ENCODE measurements around the gene FAM221A.
"Not testable (repeated sequence)": the region's sequence is repeated elsewhere in the genome, so short reads cannot be mapped to it uniquely, and the experiment has no call there.

Gene FAM221A

GRCh38 chr7:23679898-23680413 is at the start of gene FAM221A:
FAM221A (plus strand) TSS chr7:23680199; CDS start chr7:23680219, 20 bp downstream.
- H3K27ac Mint-ChIP-seq, result peak within 1 kb of the TSS; percentile 64
- DNase-seq (ENCODE audit: low spot score in 2 of 2) (peak; percentile 64 to 84), ATAC-seq (peak; percentile 98)
- peak within 1 kb of the TSS; percentile 84 for H3K4me3 Mint-ChIP-seq
- no peaks in the 10 kb centered on the region for H3K9me3 Mint-ChIP-seq
- no peaks in the 10 kb centered on the region for H3K36me3 Mint-ChIP-seq
- H3K4me1 Mint-ChIP-seq, result peaks cover 4% of the 10 kb centered on the region

GRCh38 chr7:23633417-23633816 is 46.6 kb upstream of the FAM221A start:
- ATAC-seq, result no peak
- Mint-ChIP-seq H3K9me3 (no peaks in the 10 kb centered on the region), H3K4me3 (no peak overlapping the region), H3K4me1 (no peaks in the 10 kb centered on the region), H3K36me3 (no peaks in the 10 kb centered on the region), H3K27ac (no peak overlapping the region)
- no peak for DNase-seq (ENCODE audit: low spot score in 2 of 2)

GRCh38 chr7:23645822-23646221 is 34.2 kb upstream of the FAM221A start:
- no peaks in the 10 kb centered on the region for H3K36me3 Mint-ChIP-seq
- H3K4me1 Mint-ChIP-seq, result no peaks in the 10 kb centered on the region
- ATAC-seq (no peak), DNase-seq (ENCODE audit: low spot score in 2 of 2) (no peak)
- no peaks in the 10 kb centered on the region for H3K9me3 Mint-ChIP-seq
- H3K27ac Mint-ChIP-seq, result no peak overlapping the region
- H3K4me3 Mint-ChIP-seq, result no peak overlapping the region

GRCh38 chr7:23653942-23654341 is 26.1 kb upstream of the FAM221A start:
- Mint-ChIP-seq H3K9me3 (peaks cover 11% of the 10 kb centered on the region), H3K4me1 (no peaks in the 10 kb centered on the region), H3K4me3 (no peak overlapping the region), H3K27ac (no peak overlapping the region), H3K36me3 (no peaks in the 10 kb centered on the region)
- ATAC-seq (no peak), DNase-seq (ENCODE audit: low spot score in 2 of 2) (no peak)

GRCh38 chr7:23654508-23654907 is 25.5 kb upstream of the FAM221A start:
- DNase-seq (ENCODE audit: low spot score in 2 of 2) (no peak), ATAC-seq (no peak)
- Mint-ChIP-seq H3K4me1 (no peaks in the 10 kb centered on the region), H3K36me3 (no peaks in the 10 kb centered on the region), H3K9me3 (peaks cover 13% of the 10 kb centered on the region), H3K4me3 (no peak overlapping the region), H3K27ac (no peak overlapping the region)

- Mint-ChIP-seq H3K36me3 (no peaks in the 10 kb centered on the region), H3K27ac (no peak overlapping the region), H3K4me3 (no peak overlapping the region), H3K4me1 (no peaks in the 10 kb centered on the region), H3K9me3 (peaks cover 13% of the 10 kb centered on the region)
- no peak for ATAC-seq
- no peak for DNase-seq (ENCODE audit: low spot score in 2 of 2)
These were observed 24.6 kb upstream of the FAM221A start for GRCh38 chr7:23655433-23655832.

- DNase-seq (ENCODE audit: low spot score in 2 of 2) (no peak), ATAC-seq (no peak)
- no peak overlapping the region for H3K27ac Mint-ChIP-seq
- H3K4me3 Mint-ChIP-seq, result no peak overlapping the region
- H3K4me1 Mint-ChIP-seq, result no peaks in the 10 kb centered on the region
- peaks cover 9% of the 10 kb centered on the region for H3K9me3 Mint-ChIP-seq
- H3K36me3 Mint-ChIP-seq, result no peaks in the 10 kb centered on the region
These were observed 21.1 kb upstream of the FAM221A start for GRCh38 chr7:23658831-23659427.

GRCh38 chr7:23661385-23661784 is 18.6 kb upstream of the FAM221A start:
- ATAC-seq (no peak), DNase-seq (ENCODE audit: low spot score in 2 of 2) (no peak)
- Mint-ChIP-seq H3K4me3 (no peak overlapping the region), H3K36me3 (no peaks in the 10 kb centered on the region), H3K4me1 (no peaks in the 10 kb centered on the region), H3K27ac (no peak overlapping the region), H3K9me3 (peaks cover 9% of the 10 kb centered on the region)

- no peak for ATAC-seq
- H3K4me3 Mint-ChIP-seq, result no peak overlapping the region
- peaks cover 4% of the 10 kb centered on the region for H3K9me3 Mint-ChIP-seq
- H3K4me1 Mint-ChIP-seq, result no peaks in the 10 kb centered on the region
- no peak for DNase-seq (ENCODE audit: low spot score in 2 of 2)
- no peak overlapping the region for H3K27ac Mint-ChIP-seq
- H3K36me3 Mint-ChIP-seq, result no peaks in the 10 kb centered on the region
These were observed 17.6 kb upstream of the FAM221A start for GRCh38 chr7:23662124-23662983.

GRCh38 chr7:23662984-23663313 is 17.1 kb upstream of the FAM221A start:
- no peak overlapping the region for H3K27ac Mint-ChIP-seq
- H3K36me3 Mint-ChIP-seq, result no peaks in the 10 kb centered on the region
- peaks cover 4% of the 10 kb centered on the region for H3K9me3 Mint-ChIP-seq
- no peaks in the 10 kb centered on the region for H3K4me1 Mint-ChIP-seq
- DNase-seq (ENCODE audit: low spot score in 2 of 2) (no peak), ATAC-seq (no peak)
- no peak overlapping the region for H3K4me3 Mint-ChIP-seq

GRCh38 chr7:23664122-23664521 is 15.9 kb upstream of the FAM221A start:
- no peak overlapping the region for H3K27ac Mint-ChIP-seq
- DNase-seq (ENCODE audit: low spot score in 2 of 2) (no peak), ATAC-seq (no peak)
- H3K4me3 Mint-ChIP-seq, result no peak overlapping the region
- no peaks in the 10 kb centered on the region for H3K36me3 Mint-ChIP-seq
- H3K9me3 Mint-ChIP-seq, result no peaks in the 10 kb centered on the region
- H3K4me1 Mint-ChIP-seq, result no peaks in the 10 kb centered on the region

- H3K36me3 Mint-ChIP-seq, result no peaks in the 10 kb centered on the region
- no peak overlapping the region for H3K27ac Mint-ChIP-seq
- DNase-seq (ENCODE audit: low spot score in 2 of 2), result no peak
- ATAC-seq, result no peak
- H3K4me1 Mint-ChIP-seq, result no peaks in the 10 kb centered on the region
- H3K4me3 Mint-ChIP-seq, result no peak overlapping the region
- H3K9me3 Mint-ChIP-seq, result no peaks in the 10 kb centered on the region
These were observed 8.0 kb upstream of the FAM221A start for GRCh38 chr7:23672033-23672432.

- Mint-ChIP-seq H3K27ac (peak overlapping the region; percentile 64), H3K4me1 (peaks cover 4% of the 10 kb centered on the region), H3K36me3 (no peaks in the 10 kb centered on the region)
These were observed 711 bp downstream of the FAM221A start for GRCh38 chr7:23680414-23681405.

GRCh38 chr7:23684041-23684440 is 4.0 kb downstream of the FAM221A start:
- not testable (repeated sequence) for ATAC-seq; H3K27ac Mint-ChIP-seq; H3K9me3 Mint-ChIP-seq; DNase-seq (ENCODE audit: low spot score in 2 of 2); H3K4me1 Mint-ChIP-seq; H3K4me3 Mint-ChIP-seq
- H3K36me3 Mint-ChIP-seq, result peaks cover 13% of the 10 kb centered on the region

More at GRCh38 chr7:23680414-23681405, 711 bp downstream of the FAM221A start:
- H3K4me3 Mint-ChIP-seq, result peak overlapping the region; percentile 84
- H3K9me3 Mint-ChIP-seq, result no peaks in the 10 kb centered on the region
- ATAC-seq (peak; percentile 81), DNase-seq (ENCODE audit: low spot score in 2 of 2) (peak; percentile 2 to 63)

GRCh38 chr7:23685731-23686130 is 5.7 kb downstream of the FAM221A start:
- DNase-seq (ENCODE audit: low spot score in 2 of 2) (no peak), ATAC-seq (no peak)
- peak overlapping the region; percentile 32 for H3K27ac Mint-ChIP-seq
- H3K9me3 Mint-ChIP-seq, result no peaks in the 10 kb centered on the region
- peaks cover 4% of the 10 kb centered on the region for H3K4me1 Mint-ChIP-seq
- H3K36me3 Mint-ChIP-seq, result peaks cover 29% of the 10 kb centered on the region
- H3K4me3 Mint-ChIP-seq, result no peak overlapping the region

Data from stimulated activated effector memory CD8-positive, alpha-beta T cell treated with anti-CD3 and anti-CD28 coated beads, Interleukin-12 subunit alpha, Interleukin-12 subunit beta, amount 100 ng/mL, for 72 hours (primary cell).